DMS 273 (cell line): Measurements from ENCODE around the gene SIGLEC6.
A peak's percentile ranks its signal among the peaks of the same experiment; 100 is the strongest.

Source experiments
- DNase-seq: peaks from one replicate; lab custom pipeline; 2025; ENCODE audit not compliant: unreplicated experiment; lab: John Stamatoyannopoulos, UW

SIGLEC6 gene

DNA sequence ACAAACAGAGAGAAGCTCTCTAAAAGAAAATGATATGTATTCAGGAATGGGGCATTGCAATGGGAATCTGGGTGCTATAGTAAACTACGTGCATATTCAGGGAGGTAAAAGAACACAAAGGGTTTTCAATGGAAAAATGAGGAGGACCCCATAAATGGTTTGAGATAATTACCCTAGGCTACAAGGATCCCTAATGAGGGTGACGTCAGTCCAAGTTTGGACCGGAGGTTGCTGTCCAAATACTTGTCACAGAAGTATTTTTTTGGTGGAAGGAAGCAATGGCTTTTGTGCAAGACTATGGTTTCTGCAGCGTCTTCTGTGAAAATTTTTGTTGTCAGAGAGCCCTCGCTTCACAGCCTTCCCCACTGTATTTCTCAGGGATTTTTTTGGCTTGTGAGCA is 54.1 kb downstream of the SIGLEC6 start:
- no peak for DNase-seq

- DNase-seq: no peak
Measured at GRCh38 chr19:51476164-51476563, 55.3 kb downstream of the SIGLEC6 start.

GRCh38 chr19:51473009-51473707 is 58.3 kb downstream of the SIGLEC6 start:
- DNase-seq: peak; percentile 88

GRCh38 chr19:51472607-51473006 is 58.9 kb downstream of the SIGLEC6 start:
- DNase-seq: no peak

GRCh38 chr19:51471527-51471926 is 59.9 kb downstream of the SIGLEC6 start:
- no peak for DNase-seq

- no peak for DNase-seq
Measured at GRCh38 chr19:51470966-51471365, 60.5 kb downstream of the SIGLEC6 start.

GRCh38 chr19:51469629-51470028 is 61.8 kb downstream of the SIGLEC6 start:
- no peak for DNase-seq

- no peak for DNase-seq
Measured at GRCh38 chr19:51469162-51469561, 62.3 kb downstream of the SIGLEC6 start.

- DNase-seq: no peak
Measured at GRCh38 chr19:51468545-51468920, 62.9 kb downstream of the SIGLEC6 start.

DNA sequence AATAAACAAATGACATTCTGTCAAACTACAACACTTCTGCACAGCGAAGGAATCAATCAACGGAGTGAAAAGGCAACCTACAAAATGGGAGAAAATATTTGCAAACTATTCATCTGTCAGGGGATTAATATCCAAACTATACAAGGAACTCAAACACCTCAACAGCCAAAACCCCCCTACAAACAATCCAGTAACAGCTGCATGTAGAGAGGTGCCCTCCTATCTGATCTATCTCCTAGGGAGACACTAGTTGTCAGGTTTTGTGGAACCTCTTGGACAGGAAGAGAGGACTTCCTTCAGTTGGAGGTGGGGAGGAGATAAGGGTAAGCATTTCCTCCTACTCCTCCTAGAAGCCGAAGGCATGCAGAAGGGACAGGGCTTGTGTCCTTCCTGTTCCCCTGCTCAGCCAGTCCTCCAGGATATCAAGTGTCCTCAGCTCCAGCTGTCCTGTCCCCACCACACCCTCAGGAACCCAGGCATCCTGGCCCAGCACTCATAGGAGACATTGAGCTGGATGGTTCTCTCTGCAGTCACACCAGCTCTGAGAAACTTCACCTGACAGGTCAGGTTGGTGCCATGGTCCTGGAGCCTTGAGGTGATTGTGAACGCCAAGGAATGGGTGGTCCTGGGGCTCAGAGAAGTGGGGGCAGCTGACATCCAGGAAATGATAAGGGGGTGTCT is 63.5 kb downstream of the SIGLEC6 start:
- no peak for DNase-seq
